IMR-90 (cell line): ENCODE data around the gene CCDC152. TPM values are rescaled to one million over a fixed set of nuclear protein-coding genes. Genes with fewer than 3 reads are reported as not detected.

Experiments used
- ATAC-seq: fragments of 200-7000 bp; cut with Tn5 transposase; 2 replicates; pipeline ENCODE4 v1.9.1; 2020; ENCODE audit warnings: low read depth, mild to moderate bottlenecking, moderate library complexity
- BruUV-seq: library from RNA; stranded (reverse); fragments of 400-500 nt; replicated peaks from 2 replicates; lab custom pipeline; 2021; lab: Mats Ljungman, UMichigan
- CTCF ChIA-PET: fragments of 300-600 bp; formaldehyde crosslinking; extraction: SDS; loops from one replicate; lab custom pipeline; 2021; ENCODE audit warnings: antibody characterized with exemption; lab: Yijun Ruan, JAX
- POLR2A ChIA-PET: fragments of 300-600 bp; sonication (Branson Sonifier 250); formaldehyde crosslinking; loops from one replicate; lab custom pipeline; 2022; ENCODE audit warnings: antibody characterized with exemption; ENCODE audit not compliant: unreplicated experiment; lab: Charles Lee
- DNase-seq: peaks from one replicate; pipeline ENCODE4 v3.0.0; 2013
- H2AFZ ChIP-seq: replicated peaks from 2 replicates; pipeline ENCODE3; 2013; ENCODE audit warnings: low read length, mild to moderate bottlenecking; ENCODE audit not compliant: poor library complexity
- H2AK5ac ChIP-seq: 2 replicates; pipeline ENCODE4 v1.6.1; 2013; ENCODE audit warnings: low read depth, low read length, inconsistent platforms
- H2AK9ac ChIP-seq: replicated peaks from 2 replicates; pipeline ENCODE3; 2013; ENCODE audit warnings: mild to moderate bottlenecking, low read depth, low read length, moderate library complexity; ENCODE audit not compliant: poor library complexity
- H2BK120ac ChIP-seq: 2 replicates; pipeline ENCODE4 v1.6.1; 2013; ENCODE audit warnings: low read depth, low read length, inconsistent platforms
- H2BK15ac ChIP-seq: 3 replicates; pipeline ENCODE4 v1.6.1; 2013; ENCODE audit warnings: low read depth, low read length, inconsistent platforms
- H2BK20ac ChIP-seq: 2 replicates; pipeline ENCODE4 v1.6.1; 2013; ENCODE audit warnings: low read depth, mild to moderate bottlenecking, inconsistent platforms, low read length, moderate library complexity
- H2BK5ac ChIP-seq: 2 replicates; pipeline ENCODE4 v1.6.1; 2013; ENCODE audit warnings: mild to moderate bottlenecking, low read depth, low read length, inconsistent platforms; ENCODE audit not compliant: poor library complexity, severe bottlenecking
- H3K14ac ChIP-seq: replicated peaks from 2 replicates; pipeline ENCODE4 v1.6.1; 2013; ENCODE audit warnings: low read depth, low read length, inconsistent platforms
- H3K18ac ChIP-seq: 2 replicates; pipeline ENCODE4 v1.6.1; 2013; ENCODE audit warnings: low read depth, low read length, control low read depth
- H3K23ac ChIP-seq: 2 replicates; pipeline ENCODE4 v1.6.1; 2013; ENCODE audit warnings: low read depth, low read length, inconsistent platforms
- H3K27ac ChIP-seq: 2 replicates; pipeline ENCODE4 v1.5.1; 2013; ENCODE audit warnings: mild to moderate bottlenecking, control low read depth, low read length; ENCODE audit not compliant: insufficient read depth
- H3K27me3 ChIP-seq: 2 replicates; pipeline ENCODE4 v1.6.1; 2013; ENCODE audit warnings: low read length; ENCODE audit not compliant: control insufficient read depth, insufficient read depth
- H3K36me3 ChIP-seq: 2 replicates; pipeline ENCODE4 v1.6.1; 2013; ENCODE audit warnings: low read length, mixed read lengths; ENCODE audit not compliant: control insufficient read depth, insufficient read depth
- H3K4ac ChIP-seq: 2 replicates; pipeline ENCODE4 v1.6.1; 2013; ENCODE audit warnings: low read depth, low read length, inconsistent platforms
- H3K4me1 ChIP-seq: 2 replicates; pipeline ENCODE4 v1.6.1; 2013; ENCODE audit warnings: low read length, mixed read lengths; ENCODE audit not compliant: control insufficient read depth, insufficient read depth
- H3K4me2 ChIP-seq: 2 replicates; pipeline ENCODE4 v1.6.1; 2013; ENCODE audit warnings: low read depth, mild to moderate bottlenecking, control low read depth, low read length, moderate library complexity
- H3K4me3 ChIP-seq: 2 replicates; pipeline ENCODE4 v1.5.1; 2013; ENCODE audit warnings: low read depth, mild to moderate bottlenecking, control low read depth, low read length, moderate library complexity; ENCODE audit not compliant: insufficient read depth
- H3K56ac ChIP-seq: 2 replicates; pipeline ENCODE4 v1.6.1; 2013; ENCODE audit warnings: low read length, inconsistent platforms; ENCODE audit not compliant: insufficient read depth; ENCODE audit errors: extremely low read depth
- H3K79me1 ChIP-seq, 2 experiments: 2 replicates each; pipeline ENCODE4 v1.6.1; 2013; ENCODE audit warnings: low read length in 2 of 2, inconsistent platforms in 1 of 2, low read depth in 1 of 2
- H3K9ac ChIP-seq: 2 replicates; pipeline ENCODE4 v1.6.1; 2013; ENCODE audit warnings: low read depth, low read length, control low read depth
- H3K9me1 ChIP-seq: 2 replicates; pipeline ENCODE4 v1.6.1; 2013; ENCODE audit warnings: low read length, inconsistent platforms; ENCODE audit not compliant: insufficient read depth
- H3K9me3 ChIP-seq: 2 replicates; pipeline ENCODE4 v1.6.1; 2013; ENCODE audit warnings: low read length; ENCODE audit not compliant: control insufficient read depth, insufficient read depth
- H4K20me1 ChIP-seq: 2 replicates; pipeline ENCODE4 v1.6.1; 2013; ENCODE audit warnings: low read length, inconsistent platforms; ENCODE audit not compliant: insufficient read depth
- H4K5ac ChIP-seq: 2 replicates; pipeline ENCODE4 v1.6.1; 2013; ENCODE audit warnings: mild to moderate bottlenecking, low read depth, low read length, control low read depth
- H4K8ac ChIP-seq, 2 experiments: 2 replicates each; pipeline ENCODE4 v1.6.1; 2013; ENCODE audit warnings: low read depth in 2 of 2, low read length in 2 of 2, control low read depth in 1 of 2, inconsistent platforms in 1 of 2
- H4K91ac ChIP-seq: 2 replicates; pipeline ENCODE4 v1.6.1; 2013; ENCODE audit warnings: low read depth, low read length, inconsistent platforms; ENCODE audit not compliant: insufficient read depth
- BHLHE40 ChIP-seq: fragments of 150-350 bp; IDR thresholded peaks from 2 replicates; pipeline ENCODE4 v1.6.1; 2016; ENCODE audit warnings: mild to moderate bottlenecking, low read depth, low read length
- CHD1 ChIP-seq: IDR thresholded peaks from 2 replicates; pipeline ENCODE4 v1.6.1; 2012; ENCODE audit warnings: low read depth, low read length, improper control_type of control experiment
- ELK1 ChIP-seq: fragments of 150-350 bp; IDR thresholded peaks from 2 replicates; pipeline ENCODE4 v1.6.1; 2016; ENCODE audit warnings: low read depth, mild to moderate bottlenecking, low read length, moderate library complexity, borderline replicate concordance
- FOS ChIP-seq: fragments of 150-350 bp; IDR thresholded peaks from 2 replicates; pipeline ENCODE4 v1.6.1; 2016; ENCODE audit warnings: low read depth, low read length
- MAFK ChIP-seq: IDR thresholded peaks from 2 replicates; pipeline ENCODE4 v1.6.1; 2012; ENCODE audit warnings: low read depth, low read length, improper control_type of control experiment
- MXI1 ChIP-seq: IDR thresholded peaks from 2 replicates; pipeline ENCODE4 v1.6.1; 2012; ENCODE audit warnings: low read depth, mild to moderate bottlenecking, low read length, moderate library complexity, borderline replicate concordance
- NFE2L2 ChIP-seq: fragments of 150-350 bp; IDR thresholded peaks from 2 replicates; pipeline ENCODE4 v1.6.1; 2016; ENCODE audit warnings: low read depth, mild to moderate bottlenecking, low read length
- RAD21 ChIP-seq: IDR thresholded peaks from 2 replicates; pipeline ENCODE4 v1.6.1; 2012; ENCODE audit warnings: low read length, improper control_type of control experiment
- RCOR1 ChIP-seq: IDR thresholded peaks from 2 replicates; pipeline ENCODE4 v1.6.1; 2012; ENCODE audit warnings: mild to moderate bottlenecking, low read length, improper control_type of control experiment; ENCODE audit not compliant: insufficient replicate concordance
- RFX5 ChIP-seq: IDR thresholded peaks from 2 replicates; pipeline ENCODE4 v1.8.0; 2012; ENCODE audit warnings: low read depth, mild to moderate bottlenecking, low read length, moderate library complexity
- USF2 ChIP-seq: fragments of 150-350 bp; IDR thresholded peaks from 2 replicates; pipeline ENCODE4 v1.6.1; 2017; ENCODE audit warnings: mild to moderate bottlenecking, antibody characterized with exemption, low read length, low read depth
- WGBS, 2 experiments: methylation state at CpG; one replicate each; pipeline versions ENCODE4 v1.1.5 to v1.1.7; 2013; ENCODE audit warnings: missing lambda C conversion rate in 2 of 2; ENCODE audit not compliant: insufficient read length in 1 of 2; ENCODE audit errors: extremely low coverage in 2 of 2; 5-methylcytosine and 5-hydroxymethylcytosine counted together
- dilution Hi-C: fragments of 300-500 bp; cut with HindIII; formaldehyde crosslinking; loops from one replicate; pipeline ENCODE4 v1.14.3; 2018; ENCODE audit warnings: low sequenced_read_pairs; ENCODE audit not compliant: unreplicated experiment
- in situ Hi-C: fragments of 300-500 bp; cut with MboI; formaldehyde crosslinking; loops from 3 replicates; pipeline ENCODE4 v1.14.3; 2019; ENCODE audit warnings: low sequenced_read_pairs, inconsistent platforms, mixed read lengths
- intact Hi-C: fragments of 100-400 bp; cut with micrococcal nuclease; formaldehyde crosslinking; loops from 2 replicates; pipeline ENCODE4 v1.10.0; 2022
- polyA plus RNA-seq, 3 experiments: library from polyadenylated mRNA; depleted of rRNA; stranded (reverse); fragments of >200 nt; gene quantifications; 2 replicates each; pipeline ENCODE4 v1.2.3, GENCODE V29; 2012; ENCODE audit warnings: low replicate concordance in 1 of 3
- total RNA-seq: library from RNA; depleted of rRNA; stranded (reverse); fragments of >200 nt; gene quantifications from 2 replicates; pipeline ENCODE4 v1.2.3, GENCODE V29; 2012

CCDC152 gene
- total and polyA plus RNA-seq, 2 of the 4 experiments (the other 2 are of a cell fraction) = 0.87 to 0.90 TPM

GRCh38 chr5:42837601-42838000 lies 81.0 kb downstream of the CCDC152 start:
- H3K36me3 ChIP-seq = no peaks in the 10 kb centered on the region

More at GRCh38 chr5:42837601-42838000, 81.0 kb downstream of the CCDC152 start:
- H2BK120ac ChIP-seq = no peak overlapping the region
- dilution Hi-C loops (no loop called here), intact Hi-C loops (loop anchor here (10.0 kb wide), 1 partner anchor 1157 kb away; no protein-coding TSS in a partner anchor), in situ Hi-C loops (no loop called here)
- H4K8ac ChIP-seq = no peak overlapping the region
- no peak for TF ChIP-seq ELK1
- TF ChIP-seq RFX5 = no peak
- TF ChIP-seq FOS = no peak
- no peak for TF ChIP-seq USF2
- TF ChIP-seq BHLHE40 = no peak
- TF ChIP-seq NFE2L2 = no peak
- no peak for TF ChIP-seq MAFK
- TF ChIP-seq CHD1 = no peak
- TF ChIP-seq RCOR1 = no peak
- no peak for TF ChIP-seq RAD21
- TF ChIP-seq MXI1 = no peak
- no peak overlapping the region for H3K18ac ChIP-seq
- ATAC-seq (no peak), DNase-seq (no peak)
- peaks cover 4% of the 10 kb centered on the region; the same call in 1 of the 2 replicates for H3K4me1 ChIP-seq
- H4K20me1 ChIP-seq = no peaks in the 10 kb centered on the region
- no peak overlapping the region for H3K4ac ChIP-seq
- no peak overlapping the region for H2BK15ac ChIP-seq
- no peak overlapping the region for H3K9ac ChIP-seq
- no peaks in the 10 kb centered on the region for H3K9me3 ChIP-seq
- ChIA-PET CTCF (no interaction called here), POLR2A (no interaction called here)
- no peak overlapping the region for H2AK5ac ChIP-seq
- no CpG with 5 or more reads among the region's 3 CpGs for WGBS, 2 experiments
- BruUV-seq = no TSS peak
- H3K9me1 ChIP-seq = no peaks in the 10 kb centered on the region
- no peak overlapping the region for H3K4me3 ChIP-seq
- no peak overlapping the region for H3K14ac ChIP-seq
- no peak overlapping the region for H3K56ac ChIP-seq
- no peak overlapping the region for H2AK9ac ChIP-seq
- no peaks in the 10 kb centered on the region for H3K79me1 ChIP-seq
- no peak overlapping the region for H4K91ac ChIP-seq
- H3K23ac ChIP-seq = no peak overlapping the region
- H2BK5ac ChIP-seq = no peak overlapping the region
- no peak overlapping the region for H3K27ac ChIP-seq
- H4K5ac ChIP-seq = no peak overlapping the region
- H2BK20ac ChIP-seq = no peak overlapping the region
- H2AFZ ChIP-seq = no peak overlapping the region
- H3K4me2 ChIP-seq = no peak overlapping the region
- H3K27me3 ChIP-seq = no peaks in the 10 kb centered on the region
